ENCODE measurements around the gene RPS19.

DNA sequence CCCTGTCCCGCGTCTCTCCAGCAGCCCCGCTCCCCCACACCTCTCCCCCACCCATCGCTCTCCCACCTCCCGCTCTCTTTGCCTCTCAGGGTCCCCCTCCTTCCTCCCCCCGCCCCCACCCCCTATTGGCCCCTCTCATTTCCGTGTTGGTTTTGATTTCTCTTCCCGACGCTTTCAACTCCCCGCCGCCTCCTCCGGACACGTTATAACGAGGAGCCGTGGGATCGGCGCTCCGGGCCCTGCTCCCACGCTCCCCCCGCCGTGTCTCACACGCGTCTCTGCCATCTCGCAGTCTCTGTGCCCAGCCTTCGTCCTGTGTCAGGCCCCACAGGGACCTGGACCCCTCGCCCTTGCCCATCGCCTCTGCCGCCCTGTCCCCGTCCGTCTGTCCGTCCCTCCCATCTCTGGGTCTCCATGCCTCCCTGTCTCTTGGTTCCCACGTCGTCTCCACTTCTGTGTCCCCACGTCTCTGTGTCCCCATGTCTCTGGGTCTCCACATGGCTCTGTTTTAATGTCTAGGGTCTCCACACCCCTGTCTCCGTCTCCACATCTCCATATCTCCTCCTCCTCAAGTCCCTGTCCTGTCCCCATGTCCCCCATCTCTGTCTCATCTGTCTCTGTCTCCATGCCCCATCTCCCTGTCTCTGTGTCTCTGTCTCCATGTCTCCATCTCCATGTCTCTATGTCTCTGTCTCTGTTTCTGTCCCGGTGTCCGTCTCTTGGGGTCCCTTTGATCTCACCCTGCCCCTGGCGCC, 55.1 kb downstream of the RPS19 start:
- TF ChIP-seq POLR2AphosphoS5 (IDR thresholded peaks at IDR 0.05; ENCODE audit: low read depth, low read length) (no peak), TAF1 (IDR thresholded peaks at IDR 0.05; ENCODE audit: borderline replicate concordance, insufficient read depth, low read length) (no peak), REST (IDR thresholded peaks at IDR 0.05; ENCODE audit: insufficient read depth in 1 of 2, low read depth in 2 of 2, low read length in 2 of 2) (no peak)
